ENCODE results near the gene CLDN19.

CLDN19 gene

GRCh38 chr1:42733415-42734200 lies 6.4 kb downstream of the CLDN19 start:
- no peaks in the 10 kb centered on the region for H4K20me1 ChIP-seq (ENCODE audit: insufficient read depth, low read length)
- TF ChIP-seq CTCF (IDR thresholded peaks at IDR 0.05; ENCODE audit: low read depth, low read length), result no peak
- no peak for TF ChIP-seq EZH2phosphoT487 (IDR thresholded peaks at IDR 0.05; ENCODE audit: low read depth)
- no peak overlapping the region for H3K4me3 ChIP-seq (ENCODE audit: low read length)
- H3K4me2 ChIP-seq (ENCODE audit: low read length), result no peak overlapping the region
- H3K9ac ChIP-seq (ENCODE audit: low read length), result no peak overlapping the region
- H3K4me1 ChIP-seq (ENCODE audit: low read length), result peaks cover 16% of the 10 kb centered on the region
- no peaks in the 10 kb centered on the region for H3K9me3 ChIP-seq (ENCODE audit: insufficient read depth, low read length)
- no peak overlapping the region for H2AFZ ChIP-seq (ENCODE audit: low read depth, low read length)
- no peaks in the 10 kb centered on the region for H3K36me3 ChIP-seq (replicated peaks; ENCODE audit: low read depth, low read length)
- H3K79me2 ChIP-seq (ENCODE audit: low read length), result no peaks in the 10 kb centered on the region
- H3K27ac ChIP-seq (ENCODE audit: low read length), result no peak overlapping the region
- H3K27me3 ChIP-seq (ENCODE audit: low read depth, low read length), result no peaks in the 10 kb centered on the region

- Histone ChIP-seq H3K36me3 (replicated peaks; ENCODE audit: low read depth, low read length) (no peaks in the 10 kb centered on the region), H3K4me1 (ENCODE audit: low read length) (peaks cover 13% of the 10 kb centered on the region), H3K27me3 (ENCODE audit: low read depth, low read length) (no peaks in the 10 kb centered on the region), H3K4me2 (ENCODE audit: low read length) (no peak overlapping the region), H3K9ac (ENCODE audit: low read length) (no peak overlapping the region), H3K27ac (ENCODE audit: low read length) (no peak overlapping the region), H3K4me3 (ENCODE audit: low read length) (no peak overlapping the region), H3K9me3 (ENCODE audit: insufficient read depth, low read length) (no peaks in the 10 kb centered on the region), H4K20me1 (ENCODE audit: insufficient read depth, low read length) (no peaks in the 10 kb centered on the region), H3K79me2 (ENCODE audit: low read length) (no peaks in the 10 kb centered on the region), H2AFZ (ENCODE audit: low read depth, low read length) (no peak overlapping the region)
- TF ChIP-seq EZH2phosphoT487 (IDR thresholded peaks at IDR 0.05; ENCODE audit: low read depth) (no peak), CTCF (IDR thresholded peaks at IDR 0.05; ENCODE audit: low read depth, low read length) (no peak)
These were observed 7.8 kb downstream of the CLDN19 start for GRCh38 chr1:42732126-42732680.

GRCh38 chr1:42731585-42731984 lies 8.5 kb downstream of the CLDN19 start:
- Histone ChIP-seq H4K20me1 (ENCODE audit: insufficient read depth, low read length) (no peaks in the 10 kb centered on the region), H3K4me3 (ENCODE audit: low read length) (no peak overlapping the region), H3K9me3 (ENCODE audit: insufficient read depth, low read length) (no peaks in the 10 kb centered on the region), H3K36me3 (replicated peaks; ENCODE audit: low read depth, low read length) (no peaks in the 10 kb centered on the region), H3K79me2 (ENCODE audit: low read length) (no peaks in the 10 kb centered on the region), H3K27me3 (ENCODE audit: low read depth, low read length) (no peaks in the 10 kb centered on the region), H3K9ac (ENCODE audit: low read length) (no peak overlapping the region), H3K4me2 (ENCODE audit: low read length) (no peak overlapping the region), H3K4me1 (ENCODE audit: low read length) (peaks cover 9% of the 10 kb centered on the region), H3K27ac (ENCODE audit: low read length) (no peak overlapping the region), H2AFZ (ENCODE audit: low read depth, low read length) (no peak overlapping the region)
- TF ChIP-seq EZH2phosphoT487 (IDR thresholded peaks at IDR 0.05; ENCODE audit: low read depth) (no peak), CTCF (IDR thresholded peaks at IDR 0.05; ENCODE audit: low read depth, low read length) (no peak)

- Histone ChIP-seq H3K27me3 (ENCODE audit: low read depth, low read length) (no peaks in the 10 kb centered on the region), H2AFZ (ENCODE audit: low read depth, low read length) (no peak overlapping the region), H3K36me3 (replicated peaks; ENCODE audit: low read depth, low read length) (no peaks in the 10 kb centered on the region), H3K9me3 (ENCODE audit: insufficient read depth, low read length) (no peaks in the 10 kb centered on the region), H3K27ac (ENCODE audit: low read length) (no peak overlapping the region), H3K9ac (ENCODE audit: low read length) (no peak overlapping the region), H3K79me2 (ENCODE audit: low read length) (no peaks in the 10 kb centered on the region), H3K4me3 (ENCODE audit: low read length) (no peak overlapping the region), H3K4me2 (ENCODE audit: low read length) (peak overlapping the region; percentile 33), H4K20me1 (ENCODE audit: insufficient read depth, low read length) (no peaks in the 10 kb centered on the region), H3K4me1 (ENCODE audit: low read length) (peaks cover 9% of the 10 kb centered on the region)
- no peak for TF ChIP-seq EZH2phosphoT487 (IDR thresholded peaks at IDR 0.05; ENCODE audit: low read depth)
- TF ChIP-seq CTCF (IDR thresholded peaks at IDR 0.05; ENCODE audit: low read depth, low read length), result peak; percentile 32
These were observed 9.0 kb downstream of the CLDN19 start for GRCh38 chr1:42730988-42731387.

All from OCI-LY3 (cell line).